ENCODE results near the gene GABRP. TPM values are rescaled to one million over a fixed set of nuclear protein-coding genes. Genes with fewer than 3 reads are reported as not detected.

The GABRP gene
- total RNA-seq, 1 donor from 2014 or later, result not detected

DNA sequence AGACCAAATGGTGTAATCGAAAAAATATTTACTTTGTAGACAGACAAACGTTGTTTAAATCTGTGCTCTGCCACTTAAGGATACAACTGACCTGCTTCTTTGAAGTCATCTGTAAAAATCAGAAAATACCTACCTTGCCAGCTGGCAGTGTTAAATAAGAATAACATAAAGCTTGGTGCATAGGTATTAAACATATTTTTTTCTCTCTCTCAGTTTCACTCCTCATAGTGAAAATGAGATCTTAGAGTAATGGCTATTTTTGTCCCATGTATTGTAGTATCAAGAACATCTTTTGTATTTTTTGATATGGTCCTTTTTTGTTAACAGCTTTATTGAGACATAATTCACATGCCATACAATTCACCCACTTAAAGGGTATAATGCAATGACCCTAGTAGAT lies 60.3 kb downstream of the GABRP start:
- H3K27ac Mint-ChIP-seq (ENCODE audit: unreplicated experiment), result no peak overlapping the region
- DNase-seq, result no peak
- H3K27me3 Mint-ChIP-seq (ENCODE audit: unreplicated experiment), result no peaks in the 10 kb centered on the region
- H3K9me3 Mint-ChIP-seq (ENCODE audit: unreplicated experiment), result no peaks in the 10 kb centered on the region
- H3K36me3 Mint-ChIP-seq (ENCODE audit: unreplicated experiment), result no peaks in the 10 kb centered on the region
- TF ChIP-seq, protein P1, sequence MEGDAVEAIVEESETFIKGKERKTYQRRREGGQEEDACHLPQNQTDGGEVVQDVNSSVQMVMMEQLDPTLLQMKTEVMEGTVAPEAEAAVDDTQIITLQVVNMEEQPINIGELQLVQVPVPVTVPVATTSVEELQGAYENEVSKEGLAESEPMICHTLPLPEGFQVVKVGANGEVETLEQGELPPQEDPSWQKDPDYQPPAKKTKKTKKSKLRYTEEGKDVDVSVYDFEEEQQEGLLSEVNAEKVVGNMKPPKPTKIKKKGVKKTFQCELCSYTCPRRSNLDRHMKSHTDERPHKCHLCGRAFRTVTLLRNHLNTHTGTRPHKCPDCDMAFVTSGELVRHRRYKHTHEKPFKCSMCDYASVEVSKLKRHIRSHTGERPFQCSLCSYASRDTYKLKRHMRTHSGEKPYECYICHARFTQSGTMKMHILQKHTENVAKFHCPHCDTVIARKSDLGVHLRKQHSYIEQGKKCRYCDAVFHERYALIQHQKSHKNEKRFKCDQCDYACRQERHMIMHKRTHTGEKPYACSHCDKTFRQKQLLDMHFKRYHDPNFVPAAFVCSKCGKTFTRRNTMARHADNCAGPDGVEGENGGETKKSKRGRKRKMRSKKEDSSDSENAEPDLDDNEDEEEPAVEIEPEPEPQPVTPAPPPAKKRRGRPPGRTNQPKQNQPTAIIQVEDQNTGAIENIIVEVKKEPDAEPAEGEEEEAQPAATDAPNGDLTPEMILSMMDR (IDR thresholded peaks at IDR 0.05; ENCODE audit: partially characterized antibody, unreplicated experiment), result no peak
- no peak overlapping the region for H3K4me3 Mint-ChIP-seq (ENCODE audit: unreplicated experiment)
- no peaks in the 10 kb centered on the region for H3K4me1 Mint-ChIP-seq (ENCODE audit: low read depth, unreplicated experiment)

DNA sequence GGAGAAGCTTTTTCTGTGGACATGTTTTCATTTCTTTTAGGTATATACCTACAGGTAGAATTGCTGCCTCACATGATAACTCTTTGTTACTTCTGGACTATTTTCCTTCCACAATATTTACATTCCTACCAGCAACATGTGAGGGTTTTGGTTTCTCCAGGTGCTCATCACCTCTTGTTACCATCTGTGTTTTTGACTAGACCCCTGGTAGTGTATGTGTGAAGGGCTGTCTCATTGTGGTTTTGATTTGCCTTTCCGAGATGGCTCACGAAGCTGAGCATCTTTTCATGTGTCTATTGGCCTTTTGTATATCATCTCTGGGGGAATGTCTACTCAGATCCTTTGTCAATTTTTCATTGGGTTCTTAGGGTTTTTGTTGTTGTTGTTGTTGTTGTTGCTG lies 61.1 kb downstream of the GABRP start:
- Mint-ChIP-seq H3K27ac (ENCODE audit: unreplicated experiment) (no peak overlapping the region), H3K36me3 (ENCODE audit: unreplicated experiment) (no peaks in the 10 kb centered on the region), H3K4me1 (ENCODE audit: low read depth, unreplicated experiment) (no peaks in the 10 kb centered on the region), H3K9me3 (ENCODE audit: unreplicated experiment) (no peaks in the 10 kb centered on the region), H3K27me3 (ENCODE audit: unreplicated experiment) (no peaks in the 10 kb centered on the region), H3K4me3 (ENCODE audit: unreplicated experiment) (no peak overlapping the region)
- TF ChIP-seq, protein P1 (IDR thresholded peaks at IDR 0.05; ENCODE audit: partially characterized antibody, unreplicated experiment), result no peak
- DNase-seq, result no peak

DNA sequence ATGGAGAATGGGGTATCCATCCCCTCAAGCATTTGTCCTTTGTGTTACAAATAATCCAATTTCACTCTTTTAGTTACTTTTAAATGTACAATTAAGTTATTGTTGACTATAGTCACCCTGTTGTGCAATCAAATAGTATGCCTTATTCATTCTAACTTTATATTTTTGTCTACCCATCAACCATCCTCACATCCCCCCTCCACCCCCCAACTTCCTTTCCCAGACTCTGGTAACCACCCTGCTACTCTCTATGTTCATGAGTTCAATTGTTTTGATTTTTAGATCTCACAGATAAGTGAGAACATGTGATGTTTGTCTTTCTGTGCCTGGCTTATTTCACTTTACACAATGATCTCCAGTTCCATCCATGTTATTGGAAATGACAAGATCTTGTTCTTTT lies 62.9 kb downstream of the GABRP start:
- Mint-ChIP-seq H3K27me3 (ENCODE audit: unreplicated experiment) (no peaks in the 10 kb centered on the region), H3K36me3 (ENCODE audit: unreplicated experiment) (no peaks in the 10 kb centered on the region), H3K4me1 (ENCODE audit: low read depth, unreplicated experiment) (no peaks in the 10 kb centered on the region), H3K27ac (ENCODE audit: unreplicated experiment) (no peak overlapping the region), H3K9me3 (ENCODE audit: unreplicated experiment) (no peaks in the 10 kb centered on the region), H3K4me3 (ENCODE audit: unreplicated experiment) (no peak overlapping the region)
- TF ChIP-seq, protein P1 (IDR thresholded peaks at IDR 0.05; ENCODE audit: partially characterized antibody, unreplicated experiment), result no peak
- no peak for DNase-seq

DNA sequence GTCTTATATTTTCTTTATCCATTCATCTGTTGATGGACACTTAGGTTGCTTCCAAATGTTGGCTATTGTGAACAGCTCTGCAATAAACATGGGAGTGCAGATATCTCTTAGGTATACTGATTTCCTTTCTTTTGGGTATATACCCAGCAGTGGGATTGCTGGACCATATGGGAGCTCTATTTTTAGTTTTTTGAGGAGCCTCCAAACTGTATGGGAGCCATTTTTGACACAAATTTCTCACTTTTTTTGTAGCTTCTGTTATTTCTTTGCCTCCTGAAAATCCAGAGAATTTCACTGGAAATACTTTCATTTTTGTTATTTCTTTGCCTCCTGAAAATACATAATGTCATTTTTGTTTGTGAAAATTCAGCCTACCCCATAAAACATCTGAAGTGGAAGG lies 63.3 kb downstream of the GABRP start:
- Mint-ChIP-seq H3K36me3 (ENCODE audit: unreplicated experiment) (no peaks in the 10 kb centered on the region), H3K27me3 (ENCODE audit: unreplicated experiment) (no peaks in the 10 kb centered on the region), H3K27ac (ENCODE audit: unreplicated experiment) (no peak overlapping the region)

DNA sequence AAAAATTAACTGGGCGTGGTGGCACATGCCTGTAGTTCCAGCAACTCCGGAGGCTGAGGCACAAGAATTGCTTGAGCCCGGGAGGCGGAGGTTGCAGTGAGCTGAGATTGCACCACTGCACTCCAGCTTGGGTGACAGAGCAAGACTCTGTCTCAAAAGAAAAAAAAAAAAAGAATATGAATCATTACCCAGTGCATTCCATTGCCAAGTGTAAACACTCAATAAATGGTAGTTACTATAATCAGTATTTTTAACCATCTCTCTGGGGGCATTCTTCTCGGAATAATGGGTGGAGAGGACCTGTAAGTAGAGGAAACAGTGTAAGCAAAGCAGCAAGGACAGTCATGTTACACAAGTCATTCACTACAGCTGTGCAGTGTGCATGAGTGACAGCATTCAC lies 64.5 kb downstream of the GABRP start:
- no peak for DNase-seq
- no peaks in the 10 kb centered on the region for H3K9me3 Mint-ChIP-seq (ENCODE audit: unreplicated experiment)
- TF ChIP-seq, protein P1 (IDR thresholded peaks at IDR 0.05; ENCODE audit: partially characterized antibody, unreplicated experiment), result no peak
- H3K4me3 Mint-ChIP-seq (ENCODE audit: unreplicated experiment), result no peak overlapping the region
- no peak overlapping the region for H3K27ac Mint-ChIP-seq (ENCODE audit: unreplicated experiment)
- no peaks in the 10 kb centered on the region for H3K27me3 Mint-ChIP-seq (ENCODE audit: unreplicated experiment)
- no peaks in the 10 kb centered on the region for H3K4me1 Mint-ChIP-seq (ENCODE audit: low read depth, unreplicated experiment)
- H3K36me3 Mint-ChIP-seq (ENCODE audit: unreplicated experiment), result no peaks in the 10 kb centered on the region

More for the DNA sequence above, 63.3 kb downstream of the GABRP start:
- no peak overlapping the region for H3K4me3 Mint-ChIP-seq (ENCODE audit: unreplicated experiment)
- H3K4me1 Mint-ChIP-seq (ENCODE audit: low read depth, unreplicated experiment), result no peaks in the 10 kb centered on the region
- no peak for DNase-seq
- no peaks in the 10 kb centered on the region for H3K9me3 Mint-ChIP-seq (ENCODE audit: unreplicated experiment)
- TF ChIP-seq, protein P1 (IDR thresholded peaks at IDR 0.05; ENCODE audit: partially characterized antibody, unreplicated experiment), result no peak

Measured in glutamatergic neuron (in vitro differentiated cells).